Activated CD4-positive, alpha-beta T cell treated with anti-CD3 and anti-CD28 coated beads for 1 hour (primary cell): ENCODE measurements around the gene ALCAM.
"Not testable (repeated sequence)": the region's sequence is repeated elsewhere in the genome, so short reads cannot be mapped to it uniquely, and the experiment has no call there.

Experiments
- DNase-seq: peaks from one replicate; pipeline ENCODE4 v3.0.0-alpha.2; 2020

Gene ALCAM

GRCh38 chr3:105392598-105392997, 25.9 kb downstream of the ALCAM start:
- DNase-seq, result not testable (repeated sequence)

GRCh38 chr3:105394177-105394576, 27.5 kb downstream of the ALCAM start:
- no peak for DNase-seq

GRCh38 chr3:105397974-105398373, 31.3 kb downstream of the ALCAM start:
- DNase-seq, result no peak

- no peak for DNase-seq
Observed at GRCh38 chr3:105398437-105398836, 31.7 kb downstream of the ALCAM start.

GRCh38 chr3:105399062-105399461, 32.4 kb downstream of the ALCAM start:
- no peak for DNase-seq

- DNase-seq, result no peak
Observed at GRCh38 chr3:105399611-105400010, 32.9 kb downstream of the ALCAM start.

- no peak for DNase-seq
Observed at GRCh38 chr3:105401254-105401653, 34.5 kb downstream of the ALCAM start.

GRCh38 chr3:105401691-105402149, 35.0 kb downstream of the ALCAM start:
- no peak for DNase-seq

- no peak for DNase-seq
Observed at GRCh38 chr3:105402287-105402801, 35.6 kb downstream of the ALCAM start.

GRCh38 chr3:105403034-105403433, 36.3 kb downstream of the ALCAM start:
- not testable (repeated sequence) for DNase-seq

- no peak for DNase-seq
Observed at GRCh38 chr3:105406268-105406667, 39.6 kb downstream of the ALCAM start.

GRCh38 chr3:105409364-105409763, 42.7 kb downstream of the ALCAM start:
- DNase-seq, result no peak

GRCh38 chr3:105413343-105413887, 46.7 kb downstream of the ALCAM start:
- no peak for DNase-seq

GRCh38 chr3:105414841-105415240, 48.1 kb downstream of the ALCAM start:
- DNase-seq, result no peak

- no peak for DNase-seq
Observed at GRCh38 chr3:105415951-105416350, 49.2 kb downstream of the ALCAM start.

GRCh38 chr3:105417525-105418289, 51.0 kb downstream of the ALCAM start:
- DNase-seq, result no peak

- no peak for DNase-seq
Observed at GRCh38 chr3:105422645-105423044, 55.9 kb downstream of the ALCAM start.

- DNase-seq, result no peak
Observed at GRCh38 chr3:105423397-105423796, 56.7 kb downstream of the ALCAM start.

GRCh38 chr3:105424412-105425152, 57.9 kb downstream of the ALCAM start:
- no peak for DNase-seq

GRCh38 chr3:105425153-105425502, 58.4 kb downstream of the ALCAM start:
- no peak for DNase-seq

- DNase-seq, result no peak
Observed at GRCh38 chr3:105427332-105427731, 60.6 kb downstream of the ALCAM start.

- DNase-seq, result no peak
Observed at GRCh38 chr3:105429034-105429762, 62.5 kb downstream of the ALCAM start.

GRCh38 chr3:105430455-105430854, 63.7 kb downstream of the ALCAM start:
- DNase-seq, result no peak
